ENCODE results near the gene ARHGAP10.

DNA sequence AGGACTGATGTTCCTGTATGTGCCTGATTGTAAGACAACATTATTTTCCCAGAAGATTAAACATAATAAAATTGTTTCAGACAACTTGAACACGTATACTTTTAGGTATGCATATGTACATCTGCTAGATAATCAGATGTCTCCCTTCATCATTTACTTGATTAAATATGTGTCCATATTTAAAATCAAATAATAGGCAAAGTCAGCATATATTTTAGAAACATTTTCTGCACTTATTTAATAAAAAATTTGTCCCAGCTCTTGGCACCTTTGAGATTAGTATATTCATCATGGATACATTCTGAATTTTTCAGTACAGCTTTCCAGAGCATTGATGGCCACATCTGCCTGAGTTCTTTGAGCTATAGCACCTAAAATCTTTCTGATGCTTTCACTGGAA is 106.0 kb downstream of the ARHGAP10 start:
- TF ChIP-seq EZH2 (IDR thresholded peaks at IDR 0.05) (no peak), POLR2AphosphoS5 (IDR thresholded peaks at IDR 0.05; ENCODE audit: borderline replicate concordance, low read depth, low read length) (no peak), FOXP2 (optimal IDR thresholded peaks at IDR 0.05; ENCODE audit: control extremely low read depth, extremely low read length, insufficient read depth) (no peak)
